ENCODE data around the gene PIH1D2.
"Not testable (repeated sequence)": the region's sequence is repeated elsewhere in the genome, so short reads cannot be mapped to it uniquely, and the experiment has no call there.

PIH1D2 gene

GRCh38 chr11:112051768-112052167 is 22.0 kb downstream of the PIH1D2 start:
- Histone ChIP-seq H3K9me3 (ENCODE audit: insufficient read depth, low read length, severe bottlenecking) (no peaks in the 10 kb centered on the region), H3K36me3 (ENCODE audit: insufficient read depth, low read length) (peaks cover 73% of the 10 kb centered on the region), H3K4me1 (ENCODE audit: insufficient read depth, low read length) (no peaks in the 10 kb centered on the region), H4K20me1 (ENCODE audit: insufficient read depth, low read length) (no peaks in the 10 kb centered on the region), H3K27ac (ENCODE audit: low read length) (no peak overlapping the region), H3K9ac (ENCODE audit: low read depth, low read length) (no peak overlapping the region), H3K4me3 (ENCODE audit: low read depth in 1 of 2, low read length in 2 of 2) (no peak overlapping the region), H3K79me2 (ENCODE audit: insufficient read depth, low read length) (peaks cover 4% of the 10 kb centered on the region; the same call in 1 of the 2 replicates), H3K27me3 (ENCODE audit: insufficient read depth, low read length, poor library complexity) (no peaks in the 10 kb centered on the region), H3K4me2 (ENCODE audit: insufficient read depth, low read length) (no peak overlapping the region), H2AFZ (ENCODE audit: low read depth, low read length) (no peak overlapping the region)
- no peak for ATAC-seq (ENCODE audit: insufficient read depth, low read depth)
- TF ChIP-seq, protein P1, sequence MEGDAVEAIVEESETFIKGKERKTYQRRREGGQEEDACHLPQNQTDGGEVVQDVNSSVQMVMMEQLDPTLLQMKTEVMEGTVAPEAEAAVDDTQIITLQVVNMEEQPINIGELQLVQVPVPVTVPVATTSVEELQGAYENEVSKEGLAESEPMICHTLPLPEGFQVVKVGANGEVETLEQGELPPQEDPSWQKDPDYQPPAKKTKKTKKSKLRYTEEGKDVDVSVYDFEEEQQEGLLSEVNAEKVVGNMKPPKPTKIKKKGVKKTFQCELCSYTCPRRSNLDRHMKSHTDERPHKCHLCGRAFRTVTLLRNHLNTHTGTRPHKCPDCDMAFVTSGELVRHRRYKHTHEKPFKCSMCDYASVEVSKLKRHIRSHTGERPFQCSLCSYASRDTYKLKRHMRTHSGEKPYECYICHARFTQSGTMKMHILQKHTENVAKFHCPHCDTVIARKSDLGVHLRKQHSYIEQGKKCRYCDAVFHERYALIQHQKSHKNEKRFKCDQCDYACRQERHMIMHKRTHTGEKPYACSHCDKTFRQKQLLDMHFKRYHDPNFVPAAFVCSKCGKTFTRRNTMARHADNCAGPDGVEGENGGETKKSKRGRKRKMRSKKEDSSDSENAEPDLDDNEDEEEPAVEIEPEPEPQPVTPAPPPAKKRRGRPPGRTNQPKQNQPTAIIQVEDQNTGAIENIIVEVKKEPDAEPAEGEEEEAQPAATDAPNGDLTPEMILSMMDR (IDR thresholded peaks at IDR 0.05; ENCODE audit: borderline replicate concordance, extremely low read depth, low read length, poor library complexity, severe bottlenecking), result no peak
- TF ChIP-seq EZH2 (IDR thresholded peaks at IDR 0.05; ENCODE audit: borderline replicate concordance, low read depth, low read length, severe bottlenecking), result no peak
- no peak for DNase-seq

GRCh38 chr11:112050721-112051120 is 23.1 kb downstream of the PIH1D2 start:
- Histone ChIP-seq H3K9ac (ENCODE audit: low read depth, low read length) (no peak overlapping the region), H3K9me3 (ENCODE audit: insufficient read depth, low read length, severe bottlenecking) (no peaks in the 10 kb centered on the region), H3K27ac (ENCODE audit: low read length) (no peak overlapping the region)

DNA sequence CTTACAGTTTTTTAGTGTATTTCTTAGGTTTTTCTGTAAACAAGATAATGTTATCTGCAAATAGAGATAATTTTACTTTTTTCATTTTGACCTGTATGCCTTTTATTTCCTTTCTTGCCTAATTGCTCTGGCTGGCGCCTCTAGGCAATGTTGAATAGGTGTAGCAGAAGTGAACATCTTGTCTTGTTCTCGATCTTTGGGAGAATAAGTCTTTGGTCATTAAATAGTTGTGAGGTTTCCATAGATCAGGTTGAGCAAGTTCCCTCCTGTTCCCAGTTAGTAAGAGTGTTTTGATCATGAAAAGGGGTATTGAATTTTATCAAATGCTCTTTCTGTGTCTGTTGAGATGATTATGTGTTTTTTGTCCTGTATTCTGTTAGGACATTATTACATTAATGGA is 24.0 kb downstream of the PIH1D2 start:
- H3K4me2 ChIP-seq (ENCODE audit: insufficient read depth, low read length), result no peak overlapping the region
- no peaks in the 10 kb centered on the region for H3K27me3 ChIP-seq (ENCODE audit: insufficient read depth, low read length, poor library complexity)
- peaks cover 80% of the 10 kb centered on the region for H3K36me3 ChIP-seq (ENCODE audit: insufficient read depth, low read length)
- H3K79me2 ChIP-seq (ENCODE audit: insufficient read depth, low read length), result peaks cover 4% of the 10 kb centered on the region; the same call in 1 of the 2 replicates
- ATAC-seq (ENCODE audit: insufficient read depth, low read depth) (no peak), DNase-seq (no peak)
- no peak overlapping the region for H3K27ac ChIP-seq (ENCODE audit: low read length)
- no peak for TF ChIP-seq EZH2 (IDR thresholded peaks at IDR 0.05; ENCODE audit: borderline replicate concordance, low read depth, low read length, severe bottlenecking)
- TF ChIP-seq, protein P1 (IDR thresholded peaks at IDR 0.05; ENCODE audit: borderline replicate concordance, extremely low read depth, low read length, poor library complexity, severe bottlenecking), result no peak
- no peaks in the 10 kb centered on the region for H3K9me3 ChIP-seq (ENCODE audit: insufficient read depth, low read length, severe bottlenecking)
- H3K4me1 ChIP-seq (ENCODE audit: insufficient read depth, low read length), result no peaks in the 10 kb centered on the region
- H2AFZ ChIP-seq (ENCODE audit: low read depth, low read length), result no peak overlapping the region
- no peak overlapping the region for H3K4me3 ChIP-seq (ENCODE audit: low read depth in 1 of 2, low read length in 2 of 2)
- H3K9ac ChIP-seq (ENCODE audit: low read depth, low read length), result no peak overlapping the region
- H4K20me1 ChIP-seq (ENCODE audit: insufficient read depth, low read length), result no peaks in the 10 kb centered on the region

More at GRCh38 chr11:112050721-112051120, 23.1 kb downstream of the PIH1D2 start:
- H3K36me3 ChIP-seq (ENCODE audit: insufficient read depth, low read length), result peaks cover 73% of the 10 kb centered on the region
- no peak overlapping the region for H3K4me2 ChIP-seq (ENCODE audit: insufficient read depth, low read length)
- H3K4me1 ChIP-seq (ENCODE audit: insufficient read depth, low read length), result no peaks in the 10 kb centered on the region
- ATAC-seq (ENCODE audit: insufficient read depth, low read depth), result no peak
- H3K79me2 ChIP-seq (ENCODE audit: insufficient read depth, low read length), result peaks cover 4% of the 10 kb centered on the region; the same call in 1 of the 2 replicates
- no peaks in the 10 kb centered on the region for H3K27me3 ChIP-seq (ENCODE audit: insufficient read depth, low read length, poor library complexity)
- no peak overlapping the region for H2AFZ ChIP-seq (ENCODE audit: low read depth, low read length)
- H4K20me1 ChIP-seq (ENCODE audit: insufficient read depth, low read length), result no peaks in the 10 kb centered on the region
- no peak for TF ChIP-seq EZH2 (IDR thresholded peaks at IDR 0.05; ENCODE audit: borderline replicate concordance, low read depth, low read length, severe bottlenecking)
- TF ChIP-seq, protein P1 (IDR thresholded peaks at IDR 0.05; ENCODE audit: borderline replicate concordance, extremely low read depth, low read length, poor library complexity, severe bottlenecking), result no peak
- no peak for DNase-seq
- H3K4me3 ChIP-seq (ENCODE audit: low read depth in 1 of 2, low read length in 2 of 2), result no peak overlapping the region

- H3K4me1 ChIP-seq (ENCODE audit: insufficient read depth, low read length); H3K9me3 ChIP-seq (ENCODE audit: insufficient read depth, low read length, severe bottlenecking); H3K27ac ChIP-seq (ENCODE audit: low read length); H3K4me2 ChIP-seq (ENCODE audit: insufficient read depth, low read length); ATAC-seq (ENCODE audit: insufficient read depth, low read depth); H2AFZ ChIP-seq (ENCODE audit: low read depth, low read length); DNase-seq; H3K4me3 ChIP-seq (ENCODE audit: low read depth in 1 of 2, low read length in 2 of 2); H3K27me3 ChIP-seq (ENCODE audit: insufficient read depth, low read length, poor library complexity); H4K20me1 ChIP-seq (ENCODE audit: insufficient read depth, low read length); H3K9ac ChIP-seq (ENCODE audit: low read depth, low read length); H3K79me2 ChIP-seq (ENCODE audit: insufficient read depth, low read length): not testable (repeated sequence)
- H3K36me3 ChIP-seq (ENCODE audit: insufficient read depth, low read length), result peaks cover 82% of the 10 kb centered on the region
Measured at GRCh38 chr11:112048256-112048655, 25.6 kb downstream of the PIH1D2 start.

- H3K27ac ChIP-seq (ENCODE audit: low read length); H4K20me1 ChIP-seq (ENCODE audit: insufficient read depth, low read length); DNase-seq; ATAC-seq (ENCODE audit: insufficient read depth, low read depth); H3K9ac ChIP-seq (ENCODE audit: low read depth, low read length); H3K27me3 ChIP-seq (ENCODE audit: insufficient read depth, low read length, poor library complexity); H3K79me2 ChIP-seq (ENCODE audit: insufficient read depth, low read length); H2AFZ ChIP-seq (ENCODE audit: low read depth, low read length); H3K4me2 ChIP-seq (ENCODE audit: insufficient read depth, low read length); H3K4me3 ChIP-seq (ENCODE audit: low read depth in 1 of 2, low read length in 2 of 2); H3K4me1 ChIP-seq (ENCODE audit: insufficient read depth, low read length); H3K9me3 ChIP-seq (ENCODE audit: insufficient read depth, low read length, severe bottlenecking): not testable (repeated sequence)
- peaks cover 81% of the 10 kb centered on the region for H3K36me3 ChIP-seq (ENCODE audit: insufficient read depth, low read length)
Measured at GRCh38 chr11:112046647-112047046, 27.2 kb downstream of the PIH1D2 start.

All from DND-41 (cell line).